Common myeloid progenitor, CD34-positive (primary cell): ENCODE measurements around the gene EPSTI1.
A peak's percentile ranks its signal among the peaks of the same experiment; 100 is the strongest.

Experiments
- CTCF ChIA-PET: fragments of 350-600 bp; sonication (Branson Sonifier 250); formaldehyde crosslinking; loops from one replicate; lab custom pipeline; 2021; ENCODE audit warnings: antibody characterized with exemption; lab: Charles Lee
- POLR2A ChIA-PET: fragments of 350-600 bp; sonication (Branson Sonifier 250); formaldehyde crosslinking; loops from one replicate; lab custom pipeline; 2021; ENCODE audit warnings: antibody characterized with exemption; lab: Charles Lee
- DNase-seq, 3 donors: peaks; one replicate each; pipeline versions ENCODE4 v3.0.0 to v3.0.0-alpha.2; 2013
- H3K27ac ChIP-seq, 2 experiments: 1 replicate in 1 of 2; 2 replicates in 1 of 2; pipeline ENCODE4 v1.7.0; 2013; ENCODE audit warnings: inconsistent platforms in 2 of 2, low read length in 2 of 2, mild to moderate bottlenecking in 2 of 2, low read depth in 1 of 2, moderate library complexity in 1 of 2; ENCODE audit not compliant: severe bottlenecking in 2 of 2, insufficient read depth in 1 of 2, poor library complexity in 1 of 2
- H3K27me3 ChIP-seq, 5 experiments: replicated peaks in 2 of 5; 1 replicate in 3 of 5; 2 replicates in 2 of 5; pipeline versions ENCODE4 v1.6.1 to v1.7.0; 2013; ENCODE audit warnings: low read length in 4 of 5, mild to moderate bottlenecking in 2 of 5, moderate library complexity in 2 of 5, inconsistent platforms in 1 of 5; ENCODE audit not compliant: insufficient read depth in 5 of 5, control insufficient read depth in 4 of 5
- H3K36me3 ChIP-seq, 4 experiments: 1 replicate in 2 of 4; 2 replicates in 2 of 4; pipeline versions ENCODE4 v1.6.1 to v1.7.0; 2013; ENCODE audit warnings: low read length in 3 of 4, control low read depth in 1 of 4, mild to moderate bottlenecking in 1 of 4; ENCODE audit not compliant: control insufficient read depth in 4 of 4, insufficient read depth in 4 of 4
- H3K4me1 ChIP-seq, 4 experiments: 1 replicate in 3 of 4; 2 replicates in 1 of 4; pipeline versions ENCODE4 v1.6.1 to v1.7.1; 2013; ENCODE audit warnings: low read length in 3 of 4, mild to moderate bottlenecking in 3 of 4, control low read depth in 1 of 4, inconsistent platforms in 1 of 4, moderate library complexity in 1 of 4; ENCODE audit not compliant: control insufficient read depth in 4 of 4, insufficient read depth in 4 of 4; ENCODE audit errors: control extremely low read depth in 1 of 4
- H3K4me3 ChIP-seq, 7 experiments: 1 replicate in 4 of 7; 2 replicates in 3 of 7; pipeline versions ENCODE4 v1.5.1 to v1.7.0; 2013; ENCODE audit warnings: mild to moderate bottlenecking in 7 of 7, low read length in 6 of 7, moderate library complexity in 6 of 7, inconsistent platforms in 2 of 7, low read depth in 2 of 7, control low read depth in 1 of 7; ENCODE audit not compliant: insufficient read depth in 4 of 7, control insufficient read depth in 1 of 7; ENCODE audit errors: extremely low read depth in 1 of 7
- H3K9me3 ChIP-seq, 5 experiments: 1 replicate in 4 of 5; 2 replicates in 1 of 5; pipeline versions ENCODE4 v1.6.1 to v1.7.1; 2013; ENCODE audit warnings: low read length in 4 of 5, mild to moderate bottlenecking in 2 of 5, inconsistent platforms in 1 of 5, low read depth in 1 of 5, moderate library complexity in 1 of 5; ENCODE audit not compliant: control insufficient read depth in 4 of 5, insufficient read depth in 2 of 5; ENCODE audit errors: control extremely low read depth in 1 of 5
- WGBS: methylation state at CpG from one replicate; pipeline ENCODE4 v1.1.5; 2013; ENCODE audit not compliant: insufficient coverage; 5-methylcytosine and 5-hydroxymethylcytosine counted together

The EPSTI1 gene

DNA sequence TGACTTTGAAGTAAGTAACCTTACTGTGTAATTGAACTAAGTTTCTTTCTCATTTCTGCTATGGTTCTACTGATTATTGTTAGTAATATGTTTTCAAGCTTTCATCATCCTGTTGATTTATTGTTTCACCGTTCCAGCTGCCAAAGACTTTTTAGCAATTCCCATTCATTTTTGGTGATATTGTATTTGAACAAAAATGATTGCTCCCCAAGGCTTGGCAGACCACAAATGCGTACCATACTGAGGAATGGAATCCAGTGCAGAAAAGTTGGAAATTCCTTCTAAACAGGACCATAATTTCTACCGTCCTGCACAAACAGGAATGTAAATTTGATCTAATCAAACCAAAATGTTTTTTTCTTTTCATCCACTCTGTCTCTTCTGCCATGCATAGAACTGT, 10.7 kb downstream of the EPSTI1 start:
- WGBS, result no CpG with 5 or more reads among the region's 3 CpGs
- H3K4me1 ChIP-seq, result no peaks in the 10 kb centered on the region
- no peak for DNase-seq
- H3K27me3 ChIP-seq, result no peaks in the 10 kb centered on the region
- no peak overlapping the region for H3K4me3 ChIP-seq
- no peak overlapping the region for H3K27ac ChIP-seq
- ChIA-PET POLR2A (no interaction called here), CTCF (interaction anchor here (1.2 kb wide), 2 partner anchors 12 to 42 kb away, joined by 3 to 4 read pairs; partner anchors contain the start of gene DNAJC15)
- H3K9me3 ChIP-seq, result peaks cover 0 to 8% (median 2%) of the 10 kb centered on the region in 5 experiments
- peaks cover 0 to 14% (median 4%) of the 10 kb centered on the region in 4 experiments for H3K36me3 ChIP-seq

DNA sequence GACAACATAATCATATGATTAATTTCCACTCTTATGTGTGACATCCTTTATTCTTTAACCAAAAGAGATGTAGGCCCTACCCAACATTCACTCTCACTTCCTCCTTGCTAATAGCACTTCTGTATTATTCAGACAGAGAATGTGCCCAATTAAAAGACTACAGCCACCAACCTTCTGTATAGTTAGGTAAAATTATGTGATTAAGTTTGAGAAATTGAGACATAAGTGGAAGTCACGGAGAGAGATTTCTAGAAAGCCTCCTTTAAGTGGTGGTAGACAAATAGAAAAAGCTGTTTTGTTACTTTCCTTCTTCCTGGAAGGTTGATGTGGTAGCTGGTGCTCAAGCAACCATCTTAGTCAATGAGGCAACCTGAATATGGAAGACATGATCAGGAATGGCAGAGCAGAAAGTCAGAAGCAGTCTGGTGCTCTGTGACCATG, 14.8 kb downstream of the EPSTI1 start:
- ChIA-PET CTCF (no interaction called here), POLR2A (no interaction called here)
- no peaks in the 10 kb centered on the region for H3K27me3 ChIP-seq
- no peak for DNase-seq
- peaks cover 0 to 13% (median 6%) of the 10 kb centered on the region in 4 experiments for H3K36me3 ChIP-seq
- peaks cover 0 to 8% (median 2%) of the 10 kb centered on the region in 5 experiments for H3K9me3 ChIP-seq
- H3K4me3 ChIP-seq, result no peak overlapping the region
- no peaks in the 10 kb centered on the region for H3K4me1 ChIP-seq
- no peak overlapping the region for H3K27ac ChIP-seq
- WGBS, result 100% methylated on average over 1 of the region's 1 CpG

DNA sequence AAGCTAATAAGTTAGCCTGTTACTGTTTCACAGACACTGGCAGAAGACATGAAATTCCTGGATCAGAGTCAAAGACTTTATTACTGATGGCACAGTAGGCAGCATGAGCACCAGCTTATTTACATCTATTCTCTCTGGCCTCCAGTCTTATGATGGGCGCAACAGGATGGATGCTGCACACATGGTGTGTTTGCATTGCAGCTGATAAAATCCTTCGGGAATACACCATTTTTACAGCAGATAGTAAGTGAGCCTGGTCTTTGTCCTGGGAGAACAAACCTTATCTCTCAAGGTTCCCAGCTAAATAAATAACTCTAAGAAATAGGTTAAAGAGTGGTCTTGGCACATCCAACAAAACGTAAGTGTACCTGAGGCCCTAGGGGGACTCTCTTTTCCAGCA, 16.0 kb downstream of the EPSTI1 start:
- Histone ChIP-seq H3K9me3 (peaks cover 0 to 4% (median 2%) of the 10 kb centered on the region in 5 experiments), H3K36me3 (peaks cover 0 to 10% (median 6%) of the 10 kb centered on the region in 4 experiments), H3K27ac (no peak overlapping the region), H3K4me1 (peaks cover 0 to 8% (median 6%) of the 10 kb centered on the region in 4 experiments), H3K4me3 (no peak overlapping the region), H3K27me3 (no peaks in the 10 kb centered on the region)
- CTCF ChIA-PET, result interaction anchor here (1.3 kb wide), 1 partner anchor 16 kb away, joined by 3 read pairs; the partner anchor contains the start of gene EPSTI1
- DNase-seq, result no peak
- POLR2A ChIA-PET, result interaction anchor here (0.6 kb wide), 1 partner anchor 23 kb away, joined by 4 read pairs; no protein-coding TSS in a partner anchor
- WGBS, result 100% methylated on average over 1 of the region's 3 CpGs

DNA sequence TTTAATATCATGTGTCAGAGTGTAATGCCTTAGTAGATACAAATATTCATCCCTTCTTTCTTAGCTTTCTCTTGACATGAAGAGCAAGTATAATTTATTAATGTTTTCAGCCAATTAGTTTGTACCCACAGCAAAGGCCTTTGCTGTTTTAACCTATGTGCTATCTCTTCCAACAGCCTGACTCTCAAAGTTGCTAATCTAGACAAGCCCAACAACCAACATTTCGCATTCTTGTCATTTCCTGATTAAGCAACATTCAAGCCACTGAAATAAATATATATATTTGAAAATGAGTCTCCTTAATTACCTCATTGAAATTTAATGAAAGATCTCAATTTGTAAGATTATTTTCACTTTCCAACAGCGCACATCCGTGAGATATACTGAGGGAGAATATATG, 18.5 kb downstream of the EPSTI1 start:
- peaks cover 0 to 4% (median 2%) of the 10 kb centered on the region in 5 experiments for H3K9me3 ChIP-seq
- H3K36me3 ChIP-seq, result peaks cover 0 to 14% (median 7%) of the 10 kb centered on the region in 4 experiments
- peaks cover 0 to 12% (median 8%) of the 10 kb centered on the region in 4 experiments for H3K4me1 ChIP-seq
- CTCF ChIA-PET, result interaction anchor here (0.7 to 3.6 kb wide), 7 partner anchors 9 to 109 kb away, joined by 3 to 22 read pairs (median 3); partner anchors contain the start of gene EPSTI1
- POLR2A ChIA-PET, result interaction anchor here (0.6 kb wide), 1 partner anchor 315 kb away, joined by 3 read pairs; no protein-coding TSS in a partner anchor
- no peak overlapping the region for H3K27ac ChIP-seq
- no CpG with 5 or more reads among the region's 3 CpGs for whole genome bisulfite sequencing
- H3K27me3 ChIP-seq, result no peaks in the 10 kb centered on the region
- peak; percentile 25 to 79 (median 64) for DNase-seq
- H3K4me3 ChIP-seq, result no peak overlapping the region

DNA sequence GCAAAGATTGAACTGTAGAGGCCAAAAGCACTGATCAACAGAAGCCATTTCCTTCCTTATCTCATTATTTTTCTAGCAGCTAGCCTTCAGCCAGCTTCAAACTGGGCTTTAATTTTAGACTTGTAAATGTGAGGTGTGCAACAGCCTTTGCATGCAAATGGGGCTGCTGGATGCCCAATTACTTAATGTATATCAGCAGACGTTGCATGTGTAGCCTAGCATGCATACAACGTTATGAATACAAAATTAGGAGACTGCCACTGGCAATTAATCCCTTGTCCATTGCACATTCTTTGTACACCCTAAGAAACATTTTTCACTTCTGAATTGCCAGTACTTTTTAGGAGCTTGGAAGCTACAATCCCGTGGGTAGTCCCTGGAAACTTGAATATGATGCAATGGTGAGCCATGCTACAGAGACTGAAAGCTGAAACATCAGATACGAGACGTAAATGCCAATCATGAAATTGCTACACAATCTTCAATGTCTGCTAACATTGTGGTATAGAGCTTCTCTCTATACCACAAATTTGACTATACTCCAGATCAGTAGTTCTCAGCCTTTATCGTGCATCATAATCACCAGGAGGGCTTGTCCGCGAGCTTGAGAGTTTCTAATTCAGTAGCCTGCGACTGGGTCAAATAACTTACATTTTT, 20.2 kb downstream of the EPSTI1 start:
- H3K4me3 ChIP-seq, result no peak overlapping the region
- no peak for DNase-seq
- H3K27me3 ChIP-seq, result no peaks in the 10 kb centered on the region
- H3K4me1 ChIP-seq, result peaks cover 0 to 12% (median 8%) of the 10 kb centered on the region in 4 experiments
- no peaks in the 10 kb centered on the region for H3K9me3 ChIP-seq
- ChIA-PET CTCF (interaction anchor here (0.6 to 3.6 kb wide), 16 partner anchors 10 to 902 kb away, joined by 3 to 22 read pairs (median 4); partner anchors contain the start of gene EPSTI1), POLR2A (interaction anchor here (0.6 to 0.7 kb wide), 2 partner anchors 16 to 65 kb away, joined by 3 to 4 read pairs; no protein-coding TSS in a partner anchor)
- H3K36me3 ChIP-seq, result peaks cover 0 to 22% (median 10%) of the 10 kb centered on the region in 4 experiments
- H3K27ac ChIP-seq, result no peak overlapping the region
- 90% methylated on average over 7 of the region's 9 CpGs for WGBS

DNA sequence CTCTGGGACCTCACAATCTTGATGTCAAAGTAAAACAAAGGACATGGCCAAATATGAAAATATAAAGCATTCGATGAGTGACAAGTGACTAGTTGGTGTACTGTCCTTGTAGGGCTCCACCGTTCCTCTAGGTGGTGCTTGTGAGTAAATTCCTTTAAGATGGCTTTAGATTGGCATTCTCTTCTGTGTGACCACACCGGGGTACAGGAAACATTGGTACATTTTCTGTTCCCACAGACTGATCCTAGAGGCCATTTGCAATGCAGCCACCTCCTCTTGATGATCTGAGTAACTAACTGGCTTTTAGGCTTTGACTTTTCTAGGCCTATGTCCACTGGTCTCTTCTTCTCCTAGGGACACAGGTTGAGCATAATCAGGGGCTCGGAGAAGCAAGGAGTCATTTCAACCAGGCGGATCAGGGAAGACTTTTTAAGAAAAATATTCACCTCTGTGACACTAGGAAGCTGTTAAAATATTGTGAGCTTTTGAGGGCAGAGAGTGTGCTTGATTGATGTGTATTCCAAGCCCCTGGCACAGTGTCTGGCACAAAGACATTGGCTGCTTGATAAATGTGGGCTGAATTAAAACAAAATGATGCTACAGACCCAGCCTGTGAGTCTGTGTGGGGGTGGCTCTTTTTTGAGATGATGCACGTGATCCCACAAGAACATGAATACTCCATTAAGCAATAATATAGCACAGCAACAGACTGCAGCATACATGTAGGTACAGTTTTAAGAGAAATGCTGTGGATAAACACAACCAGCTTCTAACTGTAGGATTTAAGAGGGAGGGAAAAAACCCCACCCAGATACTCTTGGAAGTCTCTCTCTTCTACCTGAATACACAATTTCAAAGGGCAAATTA, 21.0 kb downstream of the EPSTI1 start:
- Histone ChIP-seq H3K27me3 (no peaks in the 10 kb centered on the region), H3K36me3 (peaks cover 0 to 20% (median 10%) of the 10 kb centered on the region in 4 experiments), H3K9me3 (no peaks in the 10 kb centered on the region), H3K27ac (no peak overlapping the region), H3K4me3 (no peak overlapping the region), H3K4me1 (peaks cover 0 to 12% (median 8%) of the 10 kb centered on the region in 4 experiments)
- peak; percentile 74 to 83 (median 80) for DNase-seq
- POLR2A ChIA-PET, result interaction anchor here (0.6 to 0.7 kb wide), 2 partner anchors 17 to 66 kb away, joined by 3 to 4 read pairs; no protein-coding TSS in a partner anchor
- CTCF ChIA-PET, result interaction anchor here (0.6 to 3.6 kb wide), 15 partner anchors 9 to 902 kb away, joined by 3 to 22 read pairs (median 4); partner anchors contain the start of gene EPSTI1
- WGBS, result 27% methylated on average over 3 of the region's 6 CpGs
